Tibial nerve (tissue), 4 donors: ENCODE measurements around the gene ACP1.

Experiments
- EP300 ChIP-seq, 2 donors: sonication (generic); formaldehyde crosslinking; IDR thresholded peaks; one replicate each; pipeline ENCODE4 v1.6.1; 2017; ENCODE audit warnings: antibody characterized with exemption in 2 of 2, mild to moderate bottlenecking in 1 of 2
- TF ChIP-seq, protein P1 (sequence below), 5 experiments: fragments of 200-600 bp in 3 of 5; fragments of 450-650 bp in 2 of 5; sonication (generic) in 3 of 5; IDR thresholded peaks; one replicate each; pipeline ENCODE4 v1.5.1; 2016 to 2019; ENCODE audit warnings: antibody characterized with exemption in 5 of 5, mild to moderate bottlenecking in 3 of 5, moderate library complexity in 2 of 5

- TF ChIP-seq, protein P1, sequence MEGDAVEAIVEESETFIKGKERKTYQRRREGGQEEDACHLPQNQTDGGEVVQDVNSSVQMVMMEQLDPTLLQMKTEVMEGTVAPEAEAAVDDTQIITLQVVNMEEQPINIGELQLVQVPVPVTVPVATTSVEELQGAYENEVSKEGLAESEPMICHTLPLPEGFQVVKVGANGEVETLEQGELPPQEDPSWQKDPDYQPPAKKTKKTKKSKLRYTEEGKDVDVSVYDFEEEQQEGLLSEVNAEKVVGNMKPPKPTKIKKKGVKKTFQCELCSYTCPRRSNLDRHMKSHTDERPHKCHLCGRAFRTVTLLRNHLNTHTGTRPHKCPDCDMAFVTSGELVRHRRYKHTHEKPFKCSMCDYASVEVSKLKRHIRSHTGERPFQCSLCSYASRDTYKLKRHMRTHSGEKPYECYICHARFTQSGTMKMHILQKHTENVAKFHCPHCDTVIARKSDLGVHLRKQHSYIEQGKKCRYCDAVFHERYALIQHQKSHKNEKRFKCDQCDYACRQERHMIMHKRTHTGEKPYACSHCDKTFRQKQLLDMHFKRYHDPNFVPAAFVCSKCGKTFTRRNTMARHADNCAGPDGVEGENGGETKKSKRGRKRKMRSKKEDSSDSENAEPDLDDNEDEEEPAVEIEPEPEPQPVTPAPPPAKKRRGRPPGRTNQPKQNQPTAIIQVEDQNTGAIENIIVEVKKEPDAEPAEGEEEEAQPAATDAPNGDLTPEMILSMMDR (IDR thresholded peaks at IDR 0.05), result no peak
- no peak for TF ChIP-seq EP300 (IDR thresholded peaks at IDR 0.05)
Measured at GRCh38 chr2:316381-316780, 51.6 kb downstream of the ACP1 start.
